ENCODE data around the gene PRSS57. TPM values are rescaled to one million over a fixed set of nuclear protein-coding genes. Genes with fewer than 3 reads are reported as not detected.

Gene PRSS57
- total and polyA plus RNA-seq, 12 donors, result 0.13 to 0.51 (median 0.22) TPM; not detected in 9

GRCh38 chr19:664913-665443 lies 30.3 kb downstream of the PRSS57 start:
- Histone ChIP-seq H3K9me3 (replicated peaks in 1 of 3) (no peaks in the 10 kb centered on the region), H3K4me3 (peak overlapping the region in 1 of 4 donors; percentile 21), H3K36me3 (replicated peaks in 1 of 2) (no peaks in the 10 kb centered on the region), H3K27me3 (no peaks in the 10 kb centered on the region), H3K27ac (peak overlapping the region in 1 of 5 donors; percentile 23), H3K4me1 (replicated peaks in 1 of 2) (peaks cover 31 to 41% of the 10 kb centered on the region in 2 donors)
- peak; percentile 88 to 98 (median 96) for TF ChIP-seq CTCF (IDR thresholded peaks at IDR 0.05)
- no peak for TF ChIP-seq POLR2A (IDR thresholded peaks at IDR 0.05)
- peak; percentile 73 to 90 (median 82) for DNase-seq
- intact Hi-C loops (cut with DNase I), result loop anchor here (2.0 to 5.0 kb wide), 2 partner anchors 67 to 68 kb away; no protein-coding TSS in a partner anchor
- 7 to 13% (median 9%) methylated on average over 7 to 24 of the region's 24 CpGs for WGBS, 4 donors

GRCh38 chr19:663682-664117 lies 31.6 kb downstream of the PRSS57 start:
- H3K4me3 ChIP-seq, result peak overlapping the region in 2 of 4 donors; percentile 36 to 94
- TF ChIP-seq CTCF (IDR thresholded peaks at IDR 0.05) (no peak), POLR2A (IDR thresholded peaks at IDR 0.05) (peak in 1 of 2 donors; percentile 21)
- intact Hi-C loops (cut with DNase I), result loop anchor here in 1 of 2 donors (2.0 kb wide), 1 partner anchor 69 kb away; no protein-coding TSS in a partner anchor
- H3K9me3 ChIP-seq (replicated peaks in 1 of 3), result no peaks in the 10 kb centered on the region
- H3K27me3 ChIP-seq, result no peaks in the 10 kb centered on the region
- no peak for DNase-seq
- peak overlapping the region; percentile 96 to 98 (median 97) for H3K27ac ChIP-seq
- no peaks in the 10 kb centered on the region for H3K36me3 ChIP-seq (replicated peaks in 1 of 2)
- H3K4me1 ChIP-seq (replicated peaks in 1 of 2), result peaks cover 33 to 53% of the 10 kb centered on the region in 2 donors
- 20 to 44% (median 30%) methylated on average over 15 to 18 of the region's 18 CpGs for WGBS, 4 donors

- WGBS, 4 donors, result 1 to 3% (median 1%) methylated on average over 13 to 97 of the region's 97 CpGs
- Histone ChIP-seq H3K4me3 (peak within 1 kb of the TSS; percentile 26 to 94 (median 83)), H3K27ac (peak within 1 kb of the TSS; percentile 96 to 98 (median 97)), H3K9me3 (replicated peaks in 1 of 3) (no peaks in the 10 kb centered on the region), H3K36me3 (replicated peaks in 1 of 2) (no peaks in the 10 kb centered on the region), H3K27me3 (no peaks in the 10 kb centered on the region), H3K4me1 (replicated peaks in 1 of 2) (peaks cover 33 to 59% of the 10 kb centered on the region in 2 donors)
- DNase-seq, result peak; percentile 88 to 98 (median 95)
- TF ChIP-seq CTCF (IDR thresholded peaks at IDR 0.05), result peak in 1 of 6 experiments; percentile 3
- peak; percentile 61 to 80 for TF ChIP-seq POLR2A (IDR thresholded peaks at IDR 0.05)
- intact Hi-C loops (cut with DNase I), result no loop called here
Observed at GRCh38 chr19:662962-663681, 32.1 kb downstream of the PRSS57 start, which contains the start of gene RNF126. RNF126 (minus strand) TSS chr19:663214; CDS start chr19:663121, 93 bp downstream.
